Stimulated activated CD8-positive, alpha-beta memory T cell treated with anti-CD3 and anti-CD28 coated beads, Interleukin-4, amount 100 ng/mL, for 1 hour (primary cell): ENCODE data around the gene ADGRG2.

ENCODE experiments used
- DNase-seq, 2 donors: peaks; one replicate each; pipeline ENCODE4 v3.0.0-alpha.2; 2020; ENCODE audit warnings: low read depth in 2 of 2, low spot score in 1 of 2

ADGRG2 gene

GRCh38 chrX:18962329-18962728 is 159.9 kb downstream of the ADGRG2 start:
- DNase-seq, result no peak

DNA sequence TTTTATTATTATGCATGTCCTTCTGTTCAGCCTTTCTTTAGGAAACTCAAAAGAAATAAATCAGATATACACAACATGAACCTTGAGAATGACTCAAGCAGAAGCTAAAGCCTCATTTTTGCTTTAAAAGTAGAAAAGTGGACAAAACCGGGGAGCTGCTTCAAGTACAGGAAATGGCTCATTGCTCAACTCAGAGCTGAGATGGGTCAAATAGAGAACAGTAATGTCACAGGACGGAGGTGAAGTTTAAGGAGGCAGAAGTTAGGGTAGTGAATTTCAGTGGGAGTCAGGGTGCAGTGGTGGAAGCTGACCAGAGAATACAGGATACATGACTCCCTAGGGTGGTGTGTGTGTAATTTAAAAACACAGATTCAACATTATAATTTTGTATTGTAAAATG is 160.6 kb downstream of the ADGRG2 start:
- no peak for DNase-seq

DNA sequence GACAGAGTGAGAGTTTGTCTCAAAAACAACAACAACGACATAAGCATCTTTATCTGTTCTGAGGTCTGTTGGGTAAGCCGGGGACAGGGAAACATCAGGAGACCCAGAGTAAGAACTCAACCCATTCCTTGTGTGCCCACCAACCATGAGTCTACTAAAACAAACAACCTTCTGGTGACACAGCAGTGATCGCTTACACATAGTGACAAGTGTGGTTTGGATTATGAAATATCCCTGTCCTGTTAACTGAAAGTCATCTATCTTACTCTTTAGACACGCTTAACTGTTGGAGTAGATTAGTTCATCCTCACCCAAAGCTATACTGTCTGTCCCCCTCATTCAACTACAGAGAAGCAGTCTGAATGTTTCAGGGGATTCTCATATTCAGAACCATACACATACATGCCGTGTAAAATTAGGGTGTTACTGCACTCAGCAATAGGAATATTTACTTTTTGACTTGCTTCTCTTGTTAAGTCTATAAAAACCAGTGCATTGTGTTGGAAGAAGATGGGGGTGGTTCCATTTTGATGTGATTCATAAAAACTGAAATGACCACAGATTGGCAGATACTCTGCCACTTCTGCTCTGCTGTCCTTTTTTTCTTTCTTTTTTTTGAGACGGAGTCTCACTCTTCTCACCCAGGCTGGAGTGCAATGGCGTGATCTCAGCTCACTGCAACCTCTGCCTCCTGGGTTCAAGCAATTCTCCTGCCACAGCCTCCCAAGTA is 165.8 kb downstream of the ADGRG2 start:
- no peak for DNase-seq

- DNase-seq, result no peak
Measured at GRCh38 chrX:18955676-18956075, 166.6 kb downstream of the ADGRG2 start.

DNA sequence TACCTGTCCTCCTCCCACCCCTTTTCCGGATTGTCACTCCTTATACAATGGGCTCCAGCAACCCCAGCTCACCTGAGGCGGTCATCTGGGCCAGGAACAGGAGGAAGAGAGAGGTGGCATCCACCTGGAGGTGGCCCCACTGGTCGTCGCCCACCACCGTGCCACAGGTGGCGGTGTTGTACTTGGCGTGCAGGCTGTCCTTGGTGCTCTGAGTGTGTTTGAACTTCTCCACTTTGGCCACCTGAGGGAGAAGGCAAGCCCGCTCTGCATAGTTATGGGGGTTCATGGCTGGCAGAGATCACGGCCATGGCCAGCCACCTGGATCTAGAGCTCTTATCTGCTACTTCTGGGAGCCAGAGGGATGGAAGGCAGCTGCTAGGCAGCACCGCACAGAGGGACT is 171.2 kb downstream of the ADGRG2 start:
- no peak for DNase-seq

- no peak for DNase-seq
Measured at GRCh38 chrX:18949944-18950301, 172.3 kb downstream of the ADGRG2 start.

DNA sequence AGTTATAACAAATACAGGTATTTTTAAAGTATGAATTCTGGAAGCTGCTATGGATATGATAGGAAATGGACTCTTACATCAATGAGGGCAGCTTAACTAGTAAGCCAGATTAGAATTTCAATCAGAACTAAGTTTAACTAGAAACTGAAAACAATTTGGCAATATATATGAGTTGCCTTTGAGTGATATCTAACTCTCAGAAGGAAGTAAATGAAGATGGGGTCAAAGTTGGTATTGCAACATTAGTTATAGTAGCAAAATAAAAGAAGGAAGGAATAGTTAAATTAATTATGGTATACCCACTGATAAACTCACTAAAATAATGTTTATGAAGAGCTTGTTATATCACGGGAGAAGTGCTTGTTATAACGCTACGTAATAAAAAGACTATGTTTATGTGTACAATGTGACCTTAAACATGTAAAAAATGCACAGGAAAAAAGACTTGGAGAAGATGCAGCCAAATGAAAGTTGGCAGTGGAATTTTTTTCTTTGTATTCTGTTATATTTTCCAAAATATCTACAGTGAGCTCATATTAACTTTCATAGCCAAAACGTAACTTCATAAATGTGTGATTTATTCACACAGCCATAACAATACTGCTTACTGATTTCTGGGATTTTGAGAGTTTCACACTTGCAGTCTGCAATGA is 172.9 kb downstream of the ADGRG2 start:
- no peak for DNase-seq

DNA sequence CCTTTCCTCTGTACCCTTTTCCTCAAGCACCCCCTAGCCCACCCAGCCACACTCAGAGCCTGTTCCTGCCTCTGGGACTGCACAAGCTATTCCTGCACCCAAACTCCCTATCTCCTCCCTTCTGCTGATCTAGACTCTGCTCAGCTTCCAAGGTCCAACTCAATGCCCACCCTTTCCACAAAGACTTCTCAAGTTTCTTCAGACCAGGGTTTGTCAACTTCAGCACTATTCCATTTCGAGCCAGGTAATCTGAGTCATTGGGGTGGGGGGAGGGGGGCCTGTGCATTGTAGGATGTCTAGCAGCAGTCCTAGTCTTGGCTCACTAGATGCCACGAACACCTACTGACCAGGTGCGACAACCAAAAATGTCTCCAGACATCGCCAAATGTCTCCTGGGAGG is 175.7 kb downstream of the ADGRG2 start:
- no peak for DNase-seq

GRCh38 chrX:18946157-18946556 is 176.1 kb downstream of the ADGRG2 start:
- no peak for DNase-seq

GRCh38 chrX:18945483-18945882 is 176.8 kb downstream of the ADGRG2 start:
- no peak for DNase-seq

GRCh38 chrX:18944482-18944881 is 177.8 kb downstream of the ADGRG2 start:
- DNase-seq, result no peak

DNA sequence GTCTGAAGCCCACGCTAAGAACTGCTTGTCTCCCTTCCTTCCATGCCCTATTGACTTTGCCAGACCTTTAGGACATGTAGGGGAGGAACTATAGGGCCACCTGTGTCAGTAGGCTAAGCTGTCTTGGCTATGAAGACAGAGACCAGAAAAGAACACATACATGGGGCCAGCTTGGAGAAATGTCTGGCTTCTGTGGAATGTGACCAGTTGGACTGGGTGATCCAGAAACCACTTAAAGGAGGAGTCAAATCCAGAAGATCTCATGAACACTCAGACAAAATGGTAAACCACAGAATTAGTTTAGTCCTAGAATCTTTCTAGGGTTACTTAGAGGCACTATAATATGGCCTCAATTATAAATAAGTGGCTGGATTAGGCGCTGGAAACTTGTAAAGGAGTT is 180.4 kb downstream of the ADGRG2 start:
- DNase-seq, result no peak
